HG02943 (cell line): ENCODE data around the gene DCDC1.
A peak's percentile ranks its signal among the peaks of the same experiment; 100 is the strongest.

Experiments used
- ATAC-seq: cut with Tn5 transposase; IDR thresholded peaks from one replicate; pipeline ENCODE4 v1.9.1; 2021; ENCODE audit warnings: mild to moderate bottlenecking, low read depth, moderate library complexity; ENCODE audit not compliant: unreplicated experiment

Gene DCDC1

GRCh38 chr11:31117038-31117437 is 252.5 kb downstream of the DCDC1 start:
- ATAC-seq: no peak

- ATAC-seq: no peak
These were observed 255.1 kb downstream of the DCDC1 start for GRCh38 chr11:31114442-31114841.

GRCh38 chr11:31110830-31111229 is 258.7 kb downstream of the DCDC1 start:
- ATAC-seq: no peak

DNA sequence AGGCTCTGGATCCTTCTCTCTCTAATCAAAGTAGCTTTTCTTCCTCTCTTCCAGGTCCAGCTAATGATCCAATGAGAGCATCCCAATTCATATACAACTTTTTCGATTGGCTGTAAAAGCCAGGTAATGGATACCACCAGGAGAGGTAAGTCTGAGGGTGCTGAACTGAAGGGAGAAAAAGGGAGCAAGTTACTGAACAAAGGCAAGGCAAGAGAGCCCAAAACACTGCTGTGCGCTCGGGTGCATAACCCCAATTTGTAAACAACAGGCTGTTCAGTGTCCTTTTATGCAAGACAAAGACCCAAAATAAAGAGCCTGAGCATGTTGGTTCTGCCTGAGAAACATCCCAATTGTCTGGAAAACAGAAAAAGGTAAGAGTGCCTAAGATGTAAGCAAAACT is 260.1 kb downstream of the DCDC1 start:
- no peak for ATAC-seq

DNA sequence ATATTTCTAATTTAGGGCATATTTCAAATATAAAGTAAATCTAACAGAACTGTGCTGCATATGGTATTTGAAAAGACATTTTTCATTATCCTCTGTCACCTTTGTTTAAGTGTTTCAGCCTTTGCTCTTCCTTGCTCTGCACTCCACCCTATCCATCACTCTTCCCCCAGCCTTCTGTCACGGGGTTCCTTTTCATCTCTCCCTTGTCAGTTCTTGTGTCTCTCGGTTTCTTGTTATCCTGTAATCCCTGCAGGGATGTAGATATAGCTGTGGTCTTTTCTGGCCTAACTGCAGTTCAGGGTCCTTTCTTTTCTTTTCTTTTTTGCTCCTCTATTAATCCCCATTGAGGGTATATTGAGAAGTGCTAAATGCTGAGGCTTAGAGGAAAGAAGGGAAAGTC is 261.9 kb downstream of the DCDC1 start:
- ATAC-seq: no peak

DNA sequence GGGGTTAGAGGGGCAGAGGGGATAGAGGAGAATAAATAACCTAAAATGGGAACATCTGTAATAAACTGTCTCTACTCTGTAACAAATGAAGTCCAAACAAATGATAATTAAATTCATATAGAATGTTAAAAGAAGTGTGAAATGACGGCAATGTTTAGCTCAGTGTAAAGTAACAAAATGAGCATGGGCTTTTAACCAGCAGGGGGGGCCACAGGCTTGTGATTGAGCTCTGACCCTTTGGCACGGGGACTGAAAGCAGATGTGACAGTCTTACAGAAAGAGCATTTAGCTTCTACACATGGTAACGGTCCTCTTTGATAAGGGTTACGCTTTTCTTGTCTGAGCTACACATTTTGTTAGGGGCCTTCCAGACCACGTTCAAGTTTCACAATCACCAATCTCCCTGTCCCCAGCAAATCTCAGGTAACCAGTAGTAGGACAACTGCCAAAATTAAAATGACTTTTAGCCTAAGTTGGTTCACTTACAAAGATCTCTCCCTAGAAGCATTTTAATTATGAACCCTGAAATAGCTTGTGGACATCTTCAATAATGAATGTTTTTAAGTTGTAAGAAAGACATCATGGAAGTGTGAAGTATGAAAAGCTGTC is 262.5 kb downstream of the DCDC1 start:
- ATAC-seq: peak; percentile 86

DNA sequence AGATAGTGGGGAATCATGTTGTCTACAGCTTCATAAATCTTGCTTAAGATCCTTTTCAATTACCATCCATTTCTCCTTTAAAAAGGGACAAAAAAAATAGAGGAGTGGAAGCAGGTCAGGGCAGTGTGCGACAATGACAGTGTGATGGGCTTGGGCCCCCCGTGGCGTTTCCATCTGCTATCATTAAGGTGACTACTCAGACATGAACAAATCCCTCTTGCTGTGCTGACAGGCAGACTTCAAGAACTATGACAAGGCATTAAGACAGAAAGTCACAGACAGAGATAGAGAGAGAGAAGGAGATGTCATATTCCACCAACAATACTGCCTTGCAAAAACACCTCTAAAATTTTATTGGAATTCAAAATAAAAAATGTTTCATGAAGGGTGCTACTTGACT is 263.2 kb downstream of the DCDC1 start:
- no peak for ATAC-seq

GRCh38 chr11:31102875-31103274 is 266.7 kb downstream of the DCDC1 start:
- ATAC-seq: no peak

- no peak for ATAC-seq
These were observed 267.2 kb downstream of the DCDC1 start for GRCh38 chr11:31102316-31102715.

- no peak for ATAC-seq
These were observed 273.2 kb downstream of the DCDC1 start for GRCh38 chr11:31096191-31096805.

- ATAC-seq: no peak
These were observed 276.9 kb downstream of the DCDC1 start for GRCh38 chr11:31092638-31093037.

- ATAC-seq: no peak
These were observed 280.4 kb downstream of the DCDC1 start for GRCh38 chr11:31089117-31089516.

DNA sequence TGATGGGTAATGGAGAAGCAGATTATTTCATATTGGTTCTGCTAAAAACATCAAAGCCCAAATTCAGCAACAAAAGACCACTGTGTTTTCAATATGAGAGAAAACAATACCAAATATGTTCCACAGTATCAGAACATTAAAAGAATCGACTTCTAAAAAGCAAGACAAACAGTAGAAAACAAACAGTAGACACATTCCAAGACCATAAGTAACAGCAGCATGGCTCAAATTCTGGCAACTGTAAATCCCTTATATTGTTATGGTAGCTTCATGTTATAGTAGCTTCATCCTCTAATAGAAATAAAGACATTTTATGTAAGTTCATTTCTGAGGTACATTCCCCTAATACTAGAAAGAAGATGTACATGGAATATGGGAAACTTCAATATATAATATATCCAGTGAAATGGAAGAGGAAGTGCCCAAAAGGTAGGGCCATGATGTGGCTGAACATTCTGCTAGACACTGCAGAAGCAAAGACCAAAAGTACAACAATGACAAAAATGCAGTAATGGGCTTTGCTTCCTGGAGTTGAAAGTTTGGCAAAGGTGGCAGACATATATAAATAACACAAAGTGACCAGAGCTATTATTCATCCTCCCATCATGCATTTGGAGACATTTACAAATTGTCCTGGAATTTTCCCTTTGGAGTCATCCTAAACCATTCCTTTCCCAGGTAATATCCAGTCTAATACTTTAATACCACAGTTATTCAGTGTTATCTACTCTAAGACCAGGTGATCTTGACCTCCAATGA is 299.9 kb downstream of the DCDC1 start:
- no peak for ATAC-seq

DNA sequence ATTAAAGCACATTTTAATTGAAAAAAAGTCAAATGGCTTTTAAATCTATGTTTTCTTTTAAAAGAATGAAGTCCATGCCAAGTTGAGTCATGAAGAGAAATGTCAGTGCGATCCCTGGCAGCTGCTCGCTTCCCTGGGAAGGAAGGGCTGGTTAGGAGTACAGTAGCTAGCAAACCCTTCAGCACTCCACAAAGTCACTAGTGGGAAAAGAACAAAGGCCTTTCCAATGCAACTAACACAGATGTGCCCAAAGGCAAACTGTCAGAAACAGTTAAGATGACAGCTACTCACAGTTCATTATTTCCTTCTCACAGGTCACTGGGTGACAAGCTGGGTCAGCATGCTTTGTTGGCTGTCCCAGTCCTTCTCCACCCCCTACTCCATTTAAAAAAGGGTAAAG is 308.7 kb downstream of the DCDC1 start:
- no peak for ATAC-seq

DNA sequence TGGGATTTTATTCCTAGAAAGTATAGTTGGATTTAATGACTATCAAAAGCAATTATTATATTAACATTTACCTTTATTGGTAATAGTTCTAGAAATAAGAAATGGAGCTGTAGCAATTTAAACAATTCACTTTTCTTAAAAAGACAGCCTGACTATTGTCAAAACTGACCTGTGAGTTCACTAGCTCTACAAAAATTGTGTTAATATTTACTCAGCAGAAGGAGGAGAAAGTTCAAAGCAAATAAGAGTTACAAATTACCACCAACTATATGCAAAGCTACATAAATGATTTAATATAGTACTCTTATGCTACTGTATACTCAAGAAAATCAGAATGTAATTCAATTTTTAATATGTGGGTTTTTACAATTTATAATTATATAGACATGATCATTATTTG is 310.0 kb downstream of the DCDC1 start:
- ATAC-seq: no peak

GRCh38 chr11:31050061-31050765 is 319.3 kb downstream of the DCDC1 start:
- no peak for ATAC-seq

- no peak for ATAC-seq
These were observed 324.2 kb downstream of the DCDC1 start for GRCh38 chr11:31045335-31045734.

GRCh38 chr11:31030138-31030792 is 339.3 kb downstream of the DCDC1 start:
- no peak for ATAC-seq

DNA sequence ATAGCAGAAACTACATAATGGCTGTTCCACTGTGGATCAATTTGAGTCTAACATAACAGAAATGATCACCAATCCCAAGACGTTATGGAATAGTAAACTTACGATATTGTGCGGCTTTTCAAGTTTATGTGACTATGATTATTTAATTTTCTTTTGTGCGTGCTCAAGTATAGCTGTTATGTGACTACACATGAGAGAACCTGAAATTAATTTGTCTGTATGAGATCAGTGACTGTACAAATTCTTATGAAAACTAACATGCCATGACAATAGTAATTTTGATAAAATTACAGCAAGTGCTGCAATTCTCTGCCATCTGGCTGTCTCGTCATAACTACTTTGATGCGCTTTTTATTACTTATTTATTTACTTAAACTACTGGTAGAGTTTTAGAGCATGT is 343.2 kb downstream of the DCDC1 start:
- no peak for ATAC-seq

DNA sequence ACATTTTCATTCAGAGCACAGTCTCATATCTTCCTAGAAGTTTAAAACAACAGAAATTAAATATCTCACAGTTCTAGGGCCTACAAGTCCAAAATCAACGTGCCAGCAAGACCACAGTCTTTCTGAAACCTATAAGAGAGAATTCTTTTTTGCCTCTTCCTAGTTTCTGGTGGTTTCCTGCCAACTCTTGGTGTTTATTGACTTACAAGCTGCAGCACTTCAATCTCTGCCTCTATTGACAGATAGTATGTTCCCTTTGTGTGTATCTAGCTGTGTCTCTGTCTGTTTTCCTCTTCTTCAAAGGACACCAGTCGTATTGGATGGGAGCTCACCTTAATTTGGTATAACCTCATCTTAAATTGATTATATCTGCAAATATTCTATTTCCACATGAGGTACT is 347.5 kb downstream of the DCDC1 start:
- no peak for ATAC-seq

GRCh38 chr11:31019786-31020185 is 349.8 kb downstream of the DCDC1 start:
- ATAC-seq: no peak
